Stimulated activated CD8-positive, alpha-beta memory T cell treated with anti-CD3 and anti-CD28 coated beads, Interleukin-7, amount 100 ng/mL, for 1 hour (primary cell): ENCODE data around the gene ERCC6.

Experiments
- DNase-seq, 2 donors: peaks; one replicate each; pipeline ENCODE4 v3.0.0-alpha.2; 2020; ENCODE audit warnings: low read depth in 2 of 2

Gene ERCC6

DNA sequence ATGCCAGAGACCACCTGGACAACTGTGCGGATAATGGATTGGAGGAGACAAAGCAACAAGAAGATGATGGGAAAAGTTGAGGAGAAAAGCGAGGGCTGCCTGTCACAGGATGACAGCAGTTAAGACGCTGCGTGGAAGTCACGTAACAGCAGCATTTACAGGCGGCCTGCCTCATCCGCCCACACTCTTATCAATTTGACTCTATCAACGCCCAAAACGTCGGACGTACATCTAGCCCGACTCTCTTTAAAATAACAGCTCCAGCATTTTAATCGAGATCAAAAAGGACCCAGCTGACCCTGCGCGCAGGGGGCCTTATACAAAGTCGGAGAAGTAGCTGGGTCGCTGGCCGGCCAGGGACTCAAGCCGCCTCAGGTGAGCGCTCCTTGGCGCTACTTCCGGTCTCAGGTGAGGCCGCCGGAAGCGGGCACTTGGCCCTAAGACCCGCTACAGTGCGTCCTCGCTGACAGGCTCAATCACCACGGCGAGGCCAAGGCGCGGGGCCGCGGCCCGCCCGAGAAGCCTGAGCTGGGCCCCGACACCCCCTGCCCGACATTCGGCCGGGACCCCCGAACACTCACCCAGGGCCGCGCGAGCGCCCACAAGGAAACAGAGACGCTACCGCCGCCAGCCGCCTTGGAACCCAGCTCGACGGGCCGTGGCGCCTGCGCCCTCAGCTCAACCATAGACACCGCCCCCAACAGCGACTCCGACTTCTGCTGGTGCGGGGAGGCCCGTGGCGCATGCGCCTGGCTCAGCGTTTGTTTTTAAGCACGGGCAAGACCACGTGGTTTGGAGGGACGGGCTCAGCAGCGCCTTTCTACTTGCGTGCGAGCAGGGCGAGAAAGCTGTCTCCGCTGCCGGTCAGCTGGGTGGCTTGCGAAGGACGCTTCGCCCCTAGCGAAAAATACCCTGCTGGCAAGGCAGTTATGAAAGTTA, at the start of gene ERCC6:
Gene ERCC6, minus strand, starts transcription at position 741 of the 939 bp plus-strand sequence.
- DNase-seq: peak; percentile 86 to 92

DNA sequence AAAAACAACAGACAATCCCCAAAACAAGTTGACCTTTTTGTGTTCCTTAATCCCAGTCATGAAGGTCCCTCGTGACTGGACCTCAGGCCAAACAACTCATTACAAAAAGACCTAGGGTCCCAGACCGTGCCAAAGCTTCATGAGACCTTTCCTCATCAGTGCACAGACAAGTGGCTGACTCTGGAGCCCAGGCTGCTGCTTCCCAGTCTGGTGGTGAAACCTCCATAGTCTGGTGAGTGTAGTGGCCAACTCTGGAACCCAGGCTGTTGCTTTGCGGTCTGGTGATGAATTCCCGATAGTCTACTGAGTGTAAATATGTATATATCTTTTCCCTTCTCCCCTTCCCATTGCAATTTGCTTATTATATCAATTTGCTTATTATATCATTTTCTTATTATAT, 49.1 kb upstream of the ERCC6 start:
- DNase-seq: no peak

DNA sequence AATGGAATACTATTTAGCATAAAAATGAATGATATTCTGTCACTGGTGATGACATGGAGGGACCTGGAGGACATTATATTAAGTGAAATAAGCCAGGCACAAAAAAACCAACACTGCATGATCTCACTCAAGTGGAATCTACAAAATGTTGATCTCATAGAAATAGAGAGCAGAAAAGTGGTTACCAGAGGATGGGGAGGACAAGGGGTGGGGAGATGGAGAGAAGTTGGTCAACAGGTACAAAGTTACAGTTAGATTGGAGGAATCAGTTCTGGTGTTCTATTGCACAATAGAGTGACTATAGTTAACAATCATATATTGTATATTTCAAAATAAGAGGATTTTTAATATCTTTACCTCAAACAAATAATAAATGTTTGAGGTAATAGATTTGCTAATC, 46.5 kb upstream of the ERCC6 start:
- no peak for DNase-seq

DNA sequence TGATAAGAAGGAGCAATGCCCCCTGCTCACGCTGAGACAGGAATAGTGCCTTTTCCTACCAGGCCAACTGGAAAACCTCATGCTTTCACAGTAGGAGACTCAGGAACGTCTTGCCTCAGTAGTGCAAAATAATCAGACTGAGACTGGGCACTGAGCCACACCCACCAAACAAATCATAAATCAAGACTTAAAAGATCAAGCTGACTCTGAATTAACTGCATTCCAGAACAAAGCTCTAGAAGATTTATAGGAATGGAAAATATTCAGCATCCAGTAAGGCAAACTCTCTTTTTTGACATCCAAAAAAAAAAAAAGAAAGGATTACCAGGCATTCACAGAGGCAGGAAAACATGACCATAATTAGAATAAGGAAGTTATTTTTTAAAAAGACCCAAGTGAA, 40.7 kb upstream of the ERCC6 start:
- DNase-seq: no peak

DNA sequence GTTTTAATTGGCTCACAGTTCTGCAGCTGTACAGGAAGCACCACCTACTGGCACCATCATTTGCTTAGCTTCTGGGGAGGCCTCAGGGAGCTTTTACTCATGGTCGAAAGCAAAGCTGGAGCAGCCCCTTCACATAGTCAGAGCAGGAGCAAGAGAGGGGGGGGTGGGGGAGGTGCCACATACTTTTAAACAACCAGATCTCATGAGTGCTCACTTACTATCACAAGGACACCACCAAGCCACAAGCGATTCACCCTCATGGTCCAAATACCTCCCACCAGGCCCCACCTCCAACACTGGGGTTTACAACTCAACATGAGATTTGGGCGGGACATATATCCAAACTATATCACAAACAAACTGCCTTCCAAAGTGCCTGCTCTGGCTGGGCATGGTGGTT, 39.5 kb upstream of the ERCC6 start:
- no peak for DNase-seq

DNA sequence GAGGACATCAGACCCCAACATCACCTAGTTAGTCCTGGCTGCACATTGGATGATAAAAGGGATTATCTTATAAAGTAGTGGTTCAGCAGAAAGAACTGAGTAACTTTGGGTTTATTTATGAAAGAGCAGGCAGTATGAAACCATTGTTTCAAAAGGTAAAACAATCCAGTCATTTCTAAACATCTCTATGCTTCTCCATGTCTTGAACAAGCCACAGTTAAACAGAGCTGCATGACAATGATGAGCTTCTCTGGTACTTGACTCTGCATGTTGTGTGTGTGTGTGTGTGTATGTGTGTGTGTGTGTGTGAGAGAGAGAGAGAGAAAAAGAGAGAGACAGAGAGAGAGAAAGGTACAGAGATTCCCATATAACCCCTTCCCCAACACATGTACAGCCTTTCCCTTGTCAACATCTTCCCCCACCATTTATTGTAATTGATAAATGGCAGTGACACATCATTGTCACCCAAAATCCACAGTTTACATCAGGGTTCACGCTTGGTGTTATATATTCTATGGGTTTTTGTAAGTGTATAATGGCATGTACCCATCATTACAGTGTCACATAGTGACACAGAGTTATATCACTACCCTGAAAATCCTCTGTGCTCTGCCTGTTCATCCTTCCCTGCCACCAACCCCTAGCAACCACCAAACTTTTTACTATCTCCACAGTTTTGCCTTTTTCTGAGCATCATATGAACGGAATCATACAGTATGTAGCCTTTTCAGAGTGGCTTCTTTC, 38.4 kb upstream of the ERCC6 start:
- DNase-seq: no peak

DNA sequence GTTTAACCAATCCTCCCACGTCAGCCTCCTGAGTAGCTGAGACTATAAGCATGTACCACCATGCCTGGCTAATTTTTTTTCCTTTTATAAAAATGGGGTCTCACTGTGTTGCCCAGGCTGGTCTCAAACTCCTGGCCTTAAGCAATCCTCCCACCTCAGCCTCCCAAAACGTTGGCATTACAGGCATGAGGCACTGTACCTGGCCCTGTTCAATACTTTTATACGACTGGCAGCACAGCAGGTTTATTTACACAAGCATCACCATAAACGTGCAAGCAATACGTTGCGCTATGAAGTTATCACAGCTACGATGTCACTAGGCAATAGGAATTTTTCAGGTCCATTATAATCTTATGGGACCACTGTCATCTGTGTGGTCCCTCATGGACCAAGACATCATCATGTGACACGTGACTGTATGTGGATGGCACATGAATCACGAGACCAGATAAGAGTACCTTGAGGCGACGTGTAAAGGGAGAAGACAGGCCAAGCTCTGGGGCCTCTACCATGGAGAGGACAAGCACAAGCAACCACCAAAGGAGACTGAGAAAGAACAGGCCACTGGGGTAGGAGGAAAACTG, 36.7 kb upstream of the ERCC6 start:
- DNase-seq: no peak

DNA sequence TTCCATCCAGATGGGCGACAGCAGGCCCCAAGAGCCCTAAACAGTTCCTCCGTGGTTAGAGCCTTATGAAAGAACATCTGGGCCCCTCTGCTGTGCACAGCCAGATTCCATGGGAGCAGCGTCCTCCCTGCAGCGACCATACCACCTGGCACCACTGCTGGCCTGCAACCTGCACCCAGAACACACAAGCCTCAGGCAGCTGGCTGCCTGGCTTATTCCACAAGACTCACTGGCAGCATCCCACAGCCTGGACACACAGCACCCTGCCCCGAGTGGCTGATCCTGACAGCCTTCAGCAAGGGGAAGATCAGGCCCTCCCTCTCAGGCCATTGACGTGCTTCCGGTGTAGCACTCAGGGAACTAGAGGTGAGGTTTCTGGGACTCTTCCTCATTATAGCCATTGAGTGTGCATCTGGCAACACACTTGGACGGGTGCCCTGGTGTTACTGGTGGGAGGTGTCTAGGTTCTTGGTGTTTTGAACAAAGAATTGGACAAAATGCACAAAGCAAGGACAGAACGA, 33.7 kb upstream of the ERCC6 start:
- no peak for DNase-seq

DNA sequence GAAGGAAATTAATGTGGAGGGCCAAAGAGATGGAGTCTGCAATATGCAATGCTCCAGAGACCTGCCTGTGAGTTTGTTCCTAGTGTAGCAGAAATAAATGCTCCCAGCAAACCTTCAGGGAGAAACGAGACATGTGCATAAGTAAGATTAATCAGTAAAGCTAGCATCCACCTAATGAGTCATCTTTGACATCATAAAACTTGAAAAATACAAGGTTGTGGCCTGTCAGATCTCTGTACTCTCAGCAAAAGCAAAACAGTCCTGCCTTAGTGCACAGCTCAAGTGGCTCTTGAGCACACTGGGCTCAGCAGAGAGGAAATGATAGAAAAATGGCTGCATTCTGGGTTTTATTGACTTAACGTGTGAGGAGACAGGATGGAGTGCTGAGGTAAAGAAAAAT, 32.5 kb upstream of the ERCC6 start:
- DNase-seq: no peak

DNA sequence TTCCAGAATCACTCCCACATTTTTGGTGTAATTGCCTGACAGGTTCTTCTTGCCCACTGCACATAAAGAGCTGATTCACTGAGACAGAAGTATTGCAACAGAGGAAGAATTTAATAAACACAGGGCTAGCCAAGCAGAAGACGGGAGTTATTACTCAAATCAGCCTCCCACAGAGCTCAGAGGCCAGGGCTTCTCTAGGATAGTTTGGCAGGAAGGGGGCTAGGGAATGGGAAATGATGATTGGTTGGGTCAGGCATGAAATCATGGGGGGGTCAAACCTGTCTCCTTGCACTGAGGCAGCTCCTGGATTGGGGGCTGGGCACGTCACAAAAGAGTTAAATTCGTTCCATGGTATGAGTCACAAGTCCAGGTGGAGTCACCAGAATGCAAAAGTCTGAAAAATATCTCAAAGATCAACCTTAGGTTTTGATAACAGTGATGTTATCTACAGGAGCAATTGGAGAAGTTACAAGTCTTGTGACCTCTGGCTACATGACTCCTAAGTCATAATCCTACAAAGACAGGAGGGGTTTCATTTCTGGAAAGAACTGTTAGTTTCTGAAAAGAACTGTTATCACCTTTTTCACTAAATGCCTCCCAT, 30.2 kb upstream of the ERCC6 start:
- no peak for DNase-seq

DNA sequence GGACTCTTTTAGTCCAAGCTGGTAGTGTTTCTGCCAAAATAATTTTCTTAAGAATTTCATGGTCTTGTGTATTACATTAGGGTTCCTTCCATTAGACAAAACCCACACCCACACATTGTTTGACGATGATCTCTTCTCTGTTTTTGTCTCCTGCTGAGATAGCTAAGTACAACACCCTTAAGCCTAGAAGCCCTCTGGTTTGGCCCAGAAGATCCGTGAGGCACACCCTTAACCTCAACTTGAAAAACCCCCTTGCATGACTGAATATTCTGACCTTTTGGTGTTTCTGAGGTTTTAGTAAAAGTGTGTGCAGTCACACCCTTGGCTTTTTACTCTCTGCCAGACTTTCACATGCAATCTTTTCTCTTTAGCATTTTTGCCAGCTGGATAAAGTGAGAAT, 29.3 kb upstream of the ERCC6 start:
- no peak for DNase-seq

DNA sequence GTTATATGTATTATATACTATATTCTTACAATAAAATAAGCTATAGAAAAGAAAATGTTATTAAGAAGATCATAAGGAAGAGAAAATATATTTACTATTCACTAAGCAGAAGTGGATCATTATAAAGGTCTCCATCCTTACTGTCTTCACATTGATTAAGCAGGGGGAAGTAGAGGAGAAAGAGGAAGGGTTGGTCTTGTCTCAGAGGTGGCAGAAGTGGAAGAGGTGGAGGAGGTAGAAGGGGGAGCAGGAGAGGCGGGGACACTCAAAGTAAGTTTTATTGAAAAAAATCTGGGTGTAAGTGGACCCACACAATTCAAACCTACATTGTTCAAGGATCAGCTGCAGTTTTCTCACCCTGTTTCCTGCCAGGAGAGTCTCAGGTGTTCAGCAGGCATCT, 28.9 kb upstream of the ERCC6 start:
- DNase-seq: no peak

DNA sequence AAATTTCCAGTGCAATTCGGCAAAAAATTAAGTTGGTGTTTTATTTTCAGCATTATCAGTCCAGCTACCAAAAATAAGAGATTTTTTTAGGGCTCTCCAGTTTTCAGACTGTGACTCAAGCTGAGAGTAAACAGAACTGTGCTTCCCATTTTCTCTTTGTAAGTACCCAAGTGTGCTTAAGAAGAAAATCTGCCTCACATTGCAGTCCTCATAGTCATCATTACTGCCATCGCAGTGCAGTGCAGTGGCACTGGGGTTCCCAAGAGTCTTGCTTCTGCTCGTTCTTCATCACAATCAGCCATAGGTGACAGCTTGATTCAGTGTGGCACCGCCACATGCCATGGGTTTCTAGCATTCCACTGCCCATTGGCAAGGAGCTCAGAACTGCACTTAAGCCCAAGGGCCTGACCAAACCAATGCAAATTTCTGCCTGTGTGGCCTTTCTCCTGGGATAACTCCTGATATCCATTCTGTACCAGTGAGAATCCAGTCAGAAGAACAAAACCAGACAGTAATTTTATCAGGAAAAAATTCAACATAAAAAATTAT, 25.6 kb upstream of the ERCC6 start:
- DNase-seq: no peak

DNA sequence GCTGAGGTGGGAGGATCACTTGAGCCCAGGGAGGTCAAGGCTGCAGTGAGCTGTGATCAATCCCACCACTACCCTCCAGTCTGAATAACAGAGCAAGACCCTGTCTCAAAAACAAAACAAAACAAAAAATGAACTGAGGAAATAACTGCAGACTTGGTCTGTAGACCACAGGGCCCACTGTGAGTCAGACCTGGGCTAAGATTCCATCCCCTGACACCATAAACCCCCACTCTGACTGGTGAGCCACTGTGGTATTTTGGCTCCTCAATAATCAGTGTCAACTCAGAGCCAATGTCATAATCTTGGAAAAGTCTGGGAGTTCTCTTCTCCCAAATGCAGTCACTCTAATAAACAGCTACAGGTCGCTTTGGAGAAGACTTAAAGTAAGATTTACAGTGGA, 24.0 kb upstream of the ERCC6 start:
- DNase-seq: no peak

DNA sequence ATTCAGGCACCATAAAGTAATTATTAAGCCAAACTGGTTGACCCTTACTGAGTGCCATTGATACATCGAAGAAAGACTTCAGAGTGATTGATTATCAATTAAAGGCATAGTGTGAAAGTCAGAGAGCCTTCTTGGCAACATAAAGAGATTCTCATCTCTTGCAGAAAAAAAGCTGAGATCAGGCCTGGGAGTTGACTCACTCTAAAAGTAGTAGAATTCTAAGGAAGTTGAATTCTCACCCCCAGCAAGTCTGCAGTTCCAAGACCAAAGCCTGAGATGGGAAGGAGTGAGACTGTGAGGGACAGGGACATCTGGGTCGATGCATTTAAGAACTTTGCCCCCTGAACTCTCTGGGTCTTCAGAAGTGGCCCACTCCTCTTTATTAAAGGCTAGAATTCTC, 21.6 kb upstream of the ERCC6 start:
- no peak for DNase-seq

DNA sequence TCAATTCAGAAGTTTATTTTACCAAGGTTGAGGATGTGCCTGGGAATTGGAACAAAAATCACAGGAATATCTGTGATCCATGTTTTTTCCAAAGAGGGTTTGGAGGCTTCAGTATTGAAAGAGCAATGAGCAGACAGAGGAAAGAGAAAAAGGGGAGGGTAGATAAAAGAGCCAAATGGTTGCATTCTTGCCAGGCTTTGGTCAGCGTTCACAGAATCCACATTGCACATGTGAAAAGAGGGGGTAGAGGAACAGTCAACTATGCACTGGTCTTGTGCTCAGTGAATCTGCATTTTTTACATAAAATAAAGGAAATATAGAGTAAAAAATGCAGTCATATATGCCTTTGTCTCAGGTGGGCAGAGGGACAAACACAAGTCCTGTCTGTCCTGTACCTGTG, 20.6 kb upstream of the ERCC6 start:
- DNase-seq: no peak

DNA sequence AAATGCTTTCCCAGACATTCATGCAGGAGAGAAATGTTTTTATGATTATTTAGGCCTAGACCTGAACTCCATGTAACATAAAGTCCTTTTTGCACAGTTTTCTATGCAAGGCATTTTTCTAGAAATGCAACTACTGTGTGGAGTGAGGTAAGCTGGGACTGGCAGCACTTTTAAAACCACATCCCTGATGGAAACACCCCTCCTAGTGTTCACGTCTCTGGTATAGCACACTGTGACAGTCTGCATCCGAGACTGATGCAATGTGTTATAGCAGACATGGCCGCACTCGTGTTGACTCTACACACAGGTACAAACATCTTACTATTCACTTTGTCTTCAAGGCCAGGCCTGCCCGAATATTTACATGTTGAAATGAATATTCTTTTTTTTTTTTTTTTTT, 19.3 kb upstream of the ERCC6 start:
- no peak for DNase-seq

DNA sequence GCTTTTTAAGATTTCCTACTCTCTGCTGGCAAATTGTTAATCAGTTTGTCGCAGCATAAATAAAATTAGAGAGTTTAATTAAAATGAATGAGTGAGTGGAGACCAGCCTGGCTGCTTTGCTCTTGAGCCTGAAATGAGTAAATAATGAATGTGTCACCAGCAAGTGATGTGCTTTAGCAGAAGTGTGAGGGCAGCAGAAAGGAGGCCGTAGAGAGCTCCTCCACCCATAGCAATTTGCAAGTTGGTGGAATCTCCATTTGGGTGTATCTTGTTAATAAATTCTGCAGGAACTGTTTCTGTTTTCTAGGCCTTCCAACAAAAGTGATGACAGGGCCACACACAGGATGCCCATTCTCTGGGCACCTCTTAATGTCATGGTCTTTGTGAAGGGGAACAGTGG, 18.8 kb upstream of the ERCC6 start:
- no peak for DNase-seq

DNA sequence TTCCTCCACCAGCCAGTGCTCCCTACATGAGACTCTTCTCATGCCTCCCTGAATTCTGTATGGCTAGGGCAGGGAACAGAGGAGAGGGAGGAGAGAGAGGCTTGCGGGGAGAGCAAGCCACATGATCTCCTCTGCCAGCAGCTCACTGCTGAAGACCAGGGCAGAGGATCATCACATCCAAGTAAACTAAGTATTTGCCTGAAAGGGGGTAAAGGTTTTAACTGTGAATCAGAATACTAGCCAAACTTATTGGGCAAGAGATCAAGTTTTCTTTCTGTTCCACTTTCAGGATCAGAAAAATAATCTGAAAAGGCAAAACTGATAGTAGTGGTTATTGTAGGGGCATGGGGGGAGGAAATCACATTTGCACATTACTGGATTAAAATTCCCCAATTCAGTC, 17.8 kb upstream of the ERCC6 start:
- DNase-seq: no peak

DNA sequence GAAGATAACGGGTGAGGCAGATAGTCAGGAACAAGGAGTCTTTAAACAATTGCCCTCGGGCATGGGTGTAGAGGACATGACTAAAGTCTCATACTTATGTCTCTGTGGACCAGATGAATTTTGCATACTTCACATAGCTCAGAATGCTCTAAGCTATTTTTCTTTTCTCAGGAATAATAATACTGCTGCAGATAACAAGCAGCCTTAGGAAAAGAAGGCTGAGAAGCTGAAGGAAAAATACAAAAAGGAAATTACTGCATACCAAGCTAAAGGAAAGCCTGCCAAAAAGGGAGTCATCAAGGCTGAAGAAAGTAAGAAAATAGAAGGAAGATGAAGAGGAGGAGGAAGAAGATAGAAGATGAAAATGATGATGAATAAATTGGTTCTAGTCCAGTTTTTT, 13.4 kb upstream of the ERCC6 start:
- DNase-seq: no peak

DNA sequence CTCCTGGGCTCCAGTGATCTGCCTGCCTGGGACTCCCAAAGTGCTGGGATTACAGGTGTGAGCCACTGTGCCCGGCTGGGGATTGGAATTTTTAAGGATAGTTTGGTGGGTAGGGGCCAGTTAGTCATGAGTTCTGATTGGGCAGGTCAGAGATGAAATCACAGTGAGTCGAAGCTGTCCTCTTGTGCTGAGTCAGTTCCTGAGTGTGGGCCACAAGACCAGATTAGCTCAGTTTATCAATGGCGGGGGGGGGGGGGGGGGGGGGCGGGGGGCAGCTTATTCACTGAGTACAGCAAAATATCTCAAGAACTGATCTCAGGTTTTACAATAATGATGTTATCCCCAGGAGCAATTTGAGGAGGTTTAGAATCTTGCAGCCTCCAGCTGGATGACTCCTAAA, 11.6 kb upstream of the ERCC6 start:
- no peak for DNase-seq
